ENCODE measurements around the gene EML4.
A peak's percentile ranks its signal among the peaks of the same experiment; 100 is the strongest.

Gene EML4

GRCh38 chr2:42244520-42244919, 75.4 kb downstream of the EML4 start:
- Histone ChIP-seq H3K4me3 (ENCODE audit: low read depth in 1 of 5, low read length in 5 of 5) (no peak overlapping the region), H3K9me3 (ENCODE audit: control insufficient read depth in 5 of 5, low read length in 5 of 5) (no peaks in the 10 kb centered on the region), H3K27me3 (ENCODE audit: control insufficient read depth in 5 of 5, insufficient read depth in 4 of 5, low read length in 5 of 5) (no peaks in the 10 kb centered on the region), H3K27ac (ENCODE audit: low read depth, low read length) (no peak overlapping the region), H3K4me1 (ENCODE audit: control insufficient read depth in 5 of 5, insufficient read depth in 5 of 5, low read length in 5 of 5) (peaks cover 0 to 18% (median 10%) of the 10 kb centered on the region in 5 donors), H3K9ac (ENCODE audit: low read length in 5 of 5) (no peak overlapping the region), H3K36me3 (ENCODE audit: control insufficient read depth in 5 of 5, insufficient read depth in 5 of 5, low read length in 5 of 5) (peaks cover 0 to 2% (median 0%) of the 10 kb centered on the region in 5 donors)

GRCh38 chr2:42245396-42245795, 76.2 kb downstream of the EML4 start:
- Histone ChIP-seq H3K4me3 (ENCODE audit: low read depth in 1 of 5, low read length in 5 of 5) (peak overlapping the region in 1 of 5 donors; percentile 49), H3K4me1 (ENCODE audit: control insufficient read depth in 5 of 5, insufficient read depth in 5 of 5, low read length in 5 of 5) (peaks cover 0 to 27% (median 16%) of the 10 kb centered on the region in 5 donors), H3K36me3 (ENCODE audit: control insufficient read depth in 5 of 5, insufficient read depth in 5 of 5, low read length in 5 of 5) (peaks cover 0 to 2% (median 0%) of the 10 kb centered on the region in 5 donors), H3K9ac (ENCODE audit: low read length in 5 of 5) (no peak overlapping the region), H3K27me3 (ENCODE audit: control insufficient read depth in 5 of 5, insufficient read depth in 4 of 5, low read length in 5 of 5) (no peaks in the 10 kb centered on the region), H3K27ac (ENCODE audit: low read depth, low read length) (peak overlapping the region; percentile 15), H3K9me3 (ENCODE audit: control insufficient read depth in 5 of 5, low read length in 5 of 5) (no peaks in the 10 kb centered on the region)

DNA sequence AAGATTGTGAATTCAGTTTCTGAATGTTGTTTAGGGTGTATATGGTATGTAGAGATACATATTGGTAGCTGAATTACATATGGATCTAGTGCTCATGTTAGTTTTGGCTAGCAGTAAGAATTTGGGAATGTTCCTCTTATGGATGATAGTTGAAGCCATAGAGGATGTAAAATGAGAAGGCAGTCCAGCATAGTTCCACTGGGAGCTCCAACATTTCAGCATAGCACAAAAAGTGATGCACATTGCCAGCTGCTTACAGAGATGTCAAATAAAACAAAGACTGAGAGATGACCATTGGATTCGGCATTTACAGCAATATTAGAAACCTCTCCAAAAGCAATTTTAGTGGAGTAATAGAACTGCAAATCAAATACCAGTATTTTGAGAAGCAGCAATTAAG, 77.4 kb downstream of the EML4 start:
- peaks cover 0 to 26% (median 10%) of the 10 kb centered on the region in 5 donors for H3K4me1 ChIP-seq (ENCODE audit: control insufficient read depth in 5 of 5, insufficient read depth in 5 of 5, low read length in 5 of 5)
- no peaks in the 10 kb centered on the region for H3K9me3 ChIP-seq (ENCODE audit: control insufficient read depth in 5 of 5, low read length in 5 of 5)
- H3K27ac ChIP-seq (ENCODE audit: low read depth, low read length), result no peak overlapping the region
- no peaks in the 10 kb centered on the region for H3K27me3 ChIP-seq (ENCODE audit: control insufficient read depth in 5 of 5, insufficient read depth in 4 of 5, low read length in 5 of 5)
- H3K36me3 ChIP-seq (ENCODE audit: control insufficient read depth in 5 of 5, insufficient read depth in 5 of 5, low read length in 5 of 5), result peaks cover 0 to 2% (median 0%) of the 10 kb centered on the region in 5 donors
- no peak overlapping the region for H3K4me3 ChIP-seq (ENCODE audit: low read depth in 1 of 5, low read length in 5 of 5)
- no peak overlapping the region for H3K9ac ChIP-seq (ENCODE audit: low read length in 5 of 5)

- Histone ChIP-seq H3K27me3 (ENCODE audit: control insufficient read depth in 5 of 5, insufficient read depth in 4 of 5, low read length in 5 of 5) (no peaks in the 10 kb centered on the region), H3K4me3 (ENCODE audit: low read depth in 1 of 5, low read length in 5 of 5) (no peak overlapping the region), H3K9me3 (ENCODE audit: control insufficient read depth in 5 of 5, low read length in 5 of 5) (no peaks in the 10 kb centered on the region), H3K4me1 (ENCODE audit: control insufficient read depth in 5 of 5, insufficient read depth in 5 of 5, low read length in 5 of 5) (peaks cover 0 to 24% (median 9%) of the 10 kb centered on the region in 5 donors), H3K36me3 (ENCODE audit: control insufficient read depth in 5 of 5, insufficient read depth in 5 of 5, low read length in 5 of 5) (peaks cover 0 to 10% (median 0%) of the 10 kb centered on the region in 5 donors), H3K27ac (ENCODE audit: low read depth, low read length) (no peak overlapping the region), H3K9ac (ENCODE audit: low read length in 5 of 5) (no peak overlapping the region)
Measured at GRCh38 chr2:42248846-42249245, 79.7 kb downstream of the EML4 start.

- Histone ChIP-seq H3K27me3 (ENCODE audit: control insufficient read depth in 5 of 5, insufficient read depth in 4 of 5, low read length in 5 of 5) (no peaks in the 10 kb centered on the region), H3K27ac (ENCODE audit: low read depth, low read length) (no peak overlapping the region), H3K4me1 (ENCODE audit: control insufficient read depth in 5 of 5, insufficient read depth in 5 of 5, low read length in 5 of 5) (peaks cover 0 to 24% (median 9%) of the 10 kb centered on the region in 5 donors), H3K4me3 (ENCODE audit: low read depth in 1 of 5, low read length in 5 of 5) (no peak overlapping the region), H3K9ac (ENCODE audit: low read length in 5 of 5) (no peak overlapping the region), H3K9me3 (ENCODE audit: control insufficient read depth in 5 of 5, low read length in 5 of 5) (no peaks in the 10 kb centered on the region), H3K36me3 (ENCODE audit: control insufficient read depth in 5 of 5, insufficient read depth in 5 of 5, low read length in 5 of 5) (peaks cover 0 to 10% (median 0%) of the 10 kb centered on the region in 5 donors)
Measured at GRCh38 chr2:42249284-42249683, 80.1 kb downstream of the EML4 start.

DNA sequence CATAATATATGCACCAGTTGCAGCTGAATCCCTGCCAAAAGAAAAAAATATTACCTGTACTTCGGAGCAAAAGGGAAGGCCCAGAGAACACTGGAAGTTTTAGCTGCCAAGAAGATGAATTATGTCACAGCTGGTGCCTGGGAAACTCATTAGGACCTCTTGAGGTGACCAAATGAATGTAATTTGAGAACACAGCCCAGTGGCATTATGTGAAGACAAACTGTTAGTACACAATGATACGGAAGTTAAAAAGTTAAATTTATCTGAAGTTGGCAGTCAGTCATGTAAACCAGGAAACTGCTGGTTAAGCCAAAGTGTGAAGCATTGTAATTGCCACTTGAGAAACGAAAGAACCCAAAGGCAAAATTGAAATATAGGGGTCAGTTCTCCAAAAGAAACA, 80.7 kb downstream of the EML4 start:
- Histone ChIP-seq H3K4me3 (ENCODE audit: low read depth in 1 of 5, low read length in 5 of 5) (peak overlapping the region in 2 of 5 donors; percentile 28 to 41), H3K27ac (ENCODE audit: low read depth, low read length) (no peak overlapping the region), H3K9ac (ENCODE audit: low read length in 5 of 5) (no peak overlapping the region)

DNA sequence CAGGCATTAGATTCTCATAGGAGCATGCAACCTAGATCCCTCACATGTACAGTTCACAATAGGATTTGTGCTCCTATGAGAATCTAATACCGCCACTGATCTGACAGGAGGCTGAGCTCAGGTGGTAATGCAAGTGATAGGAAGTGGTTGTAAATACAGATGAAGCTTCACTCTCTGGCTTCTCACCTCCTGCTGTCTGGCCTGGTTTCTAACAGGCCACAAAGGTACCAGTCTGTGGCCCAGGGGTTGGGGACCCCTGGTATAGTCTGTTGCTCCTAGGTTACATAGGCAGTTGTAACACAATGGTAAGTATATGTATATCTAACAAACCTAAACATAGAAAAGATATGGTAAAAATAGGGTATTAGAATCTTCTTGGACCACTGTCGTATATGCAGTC, 81.8 kb downstream of the EML4 start:
- no peaks in the 10 kb centered on the region for H3K27me3 ChIP-seq (ENCODE audit: control insufficient read depth in 5 of 5, insufficient read depth in 4 of 5, low read length in 5 of 5)
- H3K9ac ChIP-seq (ENCODE audit: low read length in 5 of 5), result no peak overlapping the region
- H3K9me3 ChIP-seq (ENCODE audit: control insufficient read depth in 5 of 5, low read length in 5 of 5), result no peaks in the 10 kb centered on the region
- H3K27ac ChIP-seq (ENCODE audit: low read depth, low read length), result no peak overlapping the region
- no peak overlapping the region for H3K4me3 ChIP-seq (ENCODE audit: low read depth in 1 of 5, low read length in 5 of 5)
- H3K36me3 ChIP-seq (ENCODE audit: control insufficient read depth in 5 of 5, insufficient read depth in 5 of 5, low read length in 5 of 5), result peaks cover 0 to 10% (median 0%) of the 10 kb centered on the region in 5 donors
- H3K4me1 ChIP-seq (ENCODE audit: control insufficient read depth in 5 of 5, insufficient read depth in 5 of 5, low read length in 5 of 5), result peaks cover 0 to 18% (median 9%) of the 10 kb centered on the region in 5 donors

More for the DNA sequence above, 80.7 kb downstream of the EML4 start:
- no peaks in the 10 kb centered on the region for H3K27me3 ChIP-seq (ENCODE audit: control insufficient read depth in 5 of 5, insufficient read depth in 4 of 5, low read length in 5 of 5)
- H3K36me3 ChIP-seq (ENCODE audit: control insufficient read depth in 5 of 5, insufficient read depth in 5 of 5, low read length in 5 of 5), result peaks cover 0 to 10% (median 0%) of the 10 kb centered on the region in 5 donors
- H3K9me3 ChIP-seq (ENCODE audit: control insufficient read depth in 5 of 5, low read length in 5 of 5), result no peaks in the 10 kb centered on the region
- peaks cover 0 to 21% (median 9%) of the 10 kb centered on the region in 5 donors for H3K4me1 ChIP-seq (ENCODE audit: control insufficient read depth in 5 of 5, insufficient read depth in 5 of 5, low read length in 5 of 5)

DNA sequence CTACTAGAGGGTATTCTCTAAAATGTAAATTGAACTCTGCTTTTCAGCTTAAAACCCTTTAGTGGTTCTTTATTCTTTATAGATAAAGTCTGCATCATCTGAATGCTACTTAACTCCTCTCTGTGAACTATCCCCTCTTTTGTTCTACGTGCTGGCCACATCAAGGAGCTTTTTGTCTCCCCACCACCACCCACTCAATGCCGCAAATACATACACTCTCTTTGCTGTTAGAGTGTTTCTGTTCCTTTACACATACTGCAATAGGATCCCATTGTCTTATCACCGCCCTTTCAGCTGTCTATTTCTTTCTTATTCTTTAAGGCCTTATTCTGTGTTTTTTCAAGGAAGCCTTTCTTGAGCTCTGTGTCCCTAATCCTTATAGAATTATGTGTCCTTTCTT, 83.3 kb downstream of the EML4 start:
- H3K9ac ChIP-seq (ENCODE audit: low read length in 5 of 5), result no peak overlapping the region
- H3K27me3 ChIP-seq (ENCODE audit: control insufficient read depth in 5 of 5, insufficient read depth in 4 of 5, low read length in 5 of 5), result no peaks in the 10 kb centered on the region
- peaks cover 0 to 10% (median 0%) of the 10 kb centered on the region in 5 donors for H3K36me3 ChIP-seq (ENCODE audit: control insufficient read depth in 5 of 5, insufficient read depth in 5 of 5, low read length in 5 of 5)
- H3K4me3 ChIP-seq (ENCODE audit: low read depth in 1 of 5, low read length in 5 of 5), result no peak overlapping the region
- no peaks in the 10 kb centered on the region for H3K9me3 ChIP-seq (ENCODE audit: control insufficient read depth in 5 of 5, low read length in 5 of 5)
- H3K27ac ChIP-seq (ENCODE audit: low read depth, low read length), result no peak overlapping the region
- peaks cover 0 to 21% (median 7%) of the 10 kb centered on the region in 5 donors for H3K4me1 ChIP-seq (ENCODE audit: control insufficient read depth in 5 of 5, insufficient read depth in 5 of 5, low read length in 5 of 5)

DNA sequence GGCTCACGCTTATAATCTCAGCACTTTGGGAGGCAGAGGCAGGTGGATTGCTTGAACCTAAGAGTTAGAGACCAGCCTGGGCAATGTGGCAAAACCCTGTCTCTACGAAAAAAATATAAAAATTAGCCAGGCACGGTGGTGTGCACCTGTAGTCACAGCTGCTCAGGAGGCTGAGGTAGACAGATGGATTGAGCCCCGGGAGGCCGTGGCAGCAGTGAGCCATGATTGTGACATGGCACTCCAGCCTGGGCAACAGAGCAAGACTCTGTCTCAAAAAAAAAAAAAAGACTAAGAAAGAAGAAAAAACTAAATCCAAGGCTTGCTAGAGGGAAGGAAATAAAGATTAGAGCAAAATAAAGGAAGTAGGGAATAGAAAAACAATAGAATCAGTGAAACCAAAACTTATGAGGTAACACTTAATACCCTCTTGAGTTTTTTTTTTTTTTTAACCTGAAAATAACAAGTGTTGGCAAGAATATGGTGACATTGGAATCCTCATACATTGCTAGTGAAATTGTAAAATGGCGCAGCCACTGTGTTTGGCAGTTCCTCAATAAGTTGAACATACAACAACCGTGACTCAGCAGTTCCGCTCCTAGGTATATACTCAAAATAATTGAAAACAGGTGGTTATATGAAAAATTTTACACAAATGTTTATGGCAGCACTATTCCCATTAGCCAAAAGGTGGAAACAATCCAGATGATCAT, 85.2 kb downstream of the EML4 start:
- no peak overlapping the region for H3K27ac ChIP-seq (ENCODE audit: low read depth, low read length)
- H3K4me1 ChIP-seq (ENCODE audit: control insufficient read depth in 5 of 5, insufficient read depth in 5 of 5, low read length in 5 of 5), result peaks cover 0 to 19% (median 7%) of the 10 kb centered on the region in 5 donors
- no peaks in the 10 kb centered on the region for H3K27me3 ChIP-seq (ENCODE audit: control insufficient read depth in 5 of 5, insufficient read depth in 4 of 5, low read length in 5 of 5)
- peaks cover 0 to 10% (median 2%) of the 10 kb centered on the region in 5 donors for H3K36me3 ChIP-seq (ENCODE audit: control insufficient read depth in 5 of 5, insufficient read depth in 5 of 5, low read length in 5 of 5)
- no peak overlapping the region for H3K4me3 ChIP-seq (ENCODE audit: low read depth in 1 of 5, low read length in 5 of 5)
- H3K9ac ChIP-seq (ENCODE audit: low read length in 5 of 5), result no peak overlapping the region
- no peaks in the 10 kb centered on the region for H3K9me3 ChIP-seq (ENCODE audit: control insufficient read depth in 5 of 5, low read length in 5 of 5)

GRCh38 chr2:42256505-42256904, 87.4 kb downstream of the EML4 start:
- Histone ChIP-seq H3K27ac (ENCODE audit: low read depth, low read length) (no peak overlapping the region), H3K27me3 (ENCODE audit: control insufficient read depth in 5 of 5, insufficient read depth in 4 of 5, low read length in 5 of 5) (no peaks in the 10 kb centered on the region), H3K4me3 (ENCODE audit: low read depth in 1 of 5, low read length in 5 of 5) (no peak overlapping the region), H3K9me3 (ENCODE audit: control insufficient read depth in 5 of 5, low read length in 5 of 5) (no peaks in the 10 kb centered on the region), H3K4me1 (ENCODE audit: control insufficient read depth in 5 of 5, insufficient read depth in 5 of 5, low read length in 5 of 5) (peaks cover 0 to 4% (median 0%) of the 10 kb centered on the region in 5 donors), H3K9ac (ENCODE audit: low read length in 5 of 5) (peak overlapping the region in 1 of 5 donors; percentile 12), H3K36me3 (ENCODE audit: control insufficient read depth in 5 of 5, insufficient read depth in 5 of 5, low read length in 5 of 5) (peaks cover 0 to 10% (median 2%) of the 10 kb centered on the region in 5 donors)

Measured in subcutaneous abdominal adipose tissue (tissue), 5 donors.